HepG2 (cell line): ENCODE measurements around the gene B3GNT9. TPM values are rescaled to one million over a fixed set of nuclear protein-coding genes. Genes with fewer than 3 reads are reported as not detected.
A peak's percentile ranks its signal among the peaks of the same experiment; 100 is the strongest.

Source experiments
- ARID4A ChIP-seq: sonication (generic); formaldehyde crosslinking; IDR thresholded peaks from 2 replicates; pipeline ENCODE4 v1.5.0; 2020; ENCODE audit warnings: mild to moderate bottlenecking, missing genetic modification reagents, borderline replicate concordance
- CHCHD3 ChIP-seq: sonication (generic); formaldehyde crosslinking; IDR thresholded peaks from 2 replicates; pipeline ENCODE4 v1.8.0; 2022; ENCODE audit warnings: mild to moderate bottlenecking, missing genetic modification reagents, moderate library complexity
- EP300 ChIP-seq, 3 experiments: sonication (generic) in 1 of 3; formaldehyde crosslinking in 1 of 3; IDR thresholded peaks; 2 replicates each; pipeline versions ENCODE4 v1.5.1 to v1.6.1; 2011 to 2020; ENCODE audit warnings: low read depth in 2 of 3, low read length in 2 of 3, borderline replicate concordance in 1 of 3, improper control_type of control experiment in 1 of 3, mild to moderate bottlenecking in 1 of 3, missing genetic modification reagents in 1 of 3, moderate library complexity in 1 of 3
- ISL2 ChIP-seq: sonication (generic); formaldehyde crosslinking; IDR thresholded peaks from 2 replicates; pipeline ENCODE4 v1.5.0; 2020; ENCODE audit warnings: missing genetic modification reagents
- PRPF4 ChIP-seq: fragments of 200-400 bp; formaldehyde crosslinking; IDR thresholded peaks from 2 replicates; pipeline ENCODE4 v1.6.1; 2016; ENCODE audit warnings: low read length, low read depth; ENCODE audit not compliant: poor library complexity, severe bottlenecking
- TRIM22 ChIP-seq: fragments of 450-650 bp; IDR thresholded peaks from 2 replicates; pipeline ENCODE4 v1.6.1; 2017
- ZNF101 ChIP-seq: sonication (generic); formaldehyde crosslinking; IDR thresholded peaks from 2 replicates; pipeline ENCODE4 v1.4.0; 2020; ENCODE audit warnings: mild to moderate bottlenecking, low read depth, missing genetic modification reagents, borderline replicate concordance
- ZNF230 ChIP-seq: sonication (generic); formaldehyde crosslinking; IDR thresholded peaks from 2 replicates; pipeline ENCODE4 v1.4.0; 2020; ENCODE audit warnings: mild to moderate bottlenecking, missing genetic modification reagents
- ZNF557 ChIP-seq: sonication (generic); formaldehyde crosslinking; IDR thresholded peaks from 2 replicates; pipeline ENCODE4 v1.4.0; 2020; ENCODE audit warnings: missing genetic modification reagents
- ZNF605 ChIP-seq: sonication (generic); formaldehyde crosslinking; IDR thresholded peaks from 2 replicates; pipeline ENCODE4 v1.8.0; 2022; ENCODE audit warnings: mild to moderate bottlenecking, missing genetic modification reagents
- polyA plus RNA-seq, 8 experiments: library from polyadenylated mRNA; depleted of rRNA in 3 of 8; stranded (reverse) in 7 of 8; unstranded in 1 of 8; fragments of >200 nt; fragmentation: Illumina TruSeq in 4 of 8; extraction: Trizol in 4 of 8; gene quantifications; 2 replicates each; pipeline versions ENCODE4 v1.2.1 to v1.2.3, GENCODE V29; 2011 to 2016; ENCODE audit warnings: low read depth in 4 of 8, missing spikeins in 1 of 8, mixed read lengths in 1 of 8; ENCODE audit not compliant: insufficient read depth in 1 of 8
- total RNA-seq, 5 experiments: library from RNA; depleted of rRNA; stranded (reverse); fragments of >200 nt; fragmentation: Illumina TruSeq; extraction: Trizol; gene quantifications; 2 replicates each; pipeline ENCODE4 v1.2.3, GENCODE V29; 2016; ENCODE audit warnings: low read depth in 1 of 5
- TF ChIP-seq, protein P1 (sequence below): sonication (generic); formaldehyde crosslinking; IDR thresholded peaks from 2 replicates; pipeline ENCODE4 v1.4.0; 2020; ENCODE audit warnings: missing genetic modification reagents
- TF ChIP-seq, protein P2 (sequence below): sonication (generic); formaldehyde crosslinking; IDR thresholded peaks from 2 replicates; pipeline ENCODE4 v1.5.0; 2020; ENCODE audit warnings: mild to moderate bottlenecking, missing genetic modification reagents, borderline replicate concordance

The B3GNT9 gene
- total and polyA plus RNA-seq, 2 of the 13 experiments (the other 11 are each of a cell fraction or from before 2014, with no cell fraction given): 1.5 to 3.1 TPM

GRCh38 chr16:67150833-67151396 is at the start of gene B3GNT9 (continued):
- no peak for TF ChIP-seq PRPF4
- TF ChIP-seq, protein P1, sequence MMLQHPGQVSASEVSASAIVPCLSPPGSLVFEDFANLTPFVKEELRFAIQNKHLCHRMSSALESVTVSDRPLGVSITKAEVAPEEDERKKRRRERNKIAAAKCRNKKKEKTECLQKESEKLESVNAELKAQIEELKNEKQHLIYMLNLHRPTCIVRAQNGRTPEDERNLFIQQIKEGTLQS (CRISPR knock-in tag): 0 out of 2 replicates have a peak, but pooled peaks have one; percentile 2
- TF ChIP-seq ZNF557 (CRISPR knock-in tag): no peak
- TF ChIP-seq ZNF101 (CRISPR knock-in tag): no peak
- 0 out of 2 replicates have a peak, but pooled peaks have one; percentile 63 for TF ChIP-seq CHCHD3
- TF ChIP-seq, protein P2, sequence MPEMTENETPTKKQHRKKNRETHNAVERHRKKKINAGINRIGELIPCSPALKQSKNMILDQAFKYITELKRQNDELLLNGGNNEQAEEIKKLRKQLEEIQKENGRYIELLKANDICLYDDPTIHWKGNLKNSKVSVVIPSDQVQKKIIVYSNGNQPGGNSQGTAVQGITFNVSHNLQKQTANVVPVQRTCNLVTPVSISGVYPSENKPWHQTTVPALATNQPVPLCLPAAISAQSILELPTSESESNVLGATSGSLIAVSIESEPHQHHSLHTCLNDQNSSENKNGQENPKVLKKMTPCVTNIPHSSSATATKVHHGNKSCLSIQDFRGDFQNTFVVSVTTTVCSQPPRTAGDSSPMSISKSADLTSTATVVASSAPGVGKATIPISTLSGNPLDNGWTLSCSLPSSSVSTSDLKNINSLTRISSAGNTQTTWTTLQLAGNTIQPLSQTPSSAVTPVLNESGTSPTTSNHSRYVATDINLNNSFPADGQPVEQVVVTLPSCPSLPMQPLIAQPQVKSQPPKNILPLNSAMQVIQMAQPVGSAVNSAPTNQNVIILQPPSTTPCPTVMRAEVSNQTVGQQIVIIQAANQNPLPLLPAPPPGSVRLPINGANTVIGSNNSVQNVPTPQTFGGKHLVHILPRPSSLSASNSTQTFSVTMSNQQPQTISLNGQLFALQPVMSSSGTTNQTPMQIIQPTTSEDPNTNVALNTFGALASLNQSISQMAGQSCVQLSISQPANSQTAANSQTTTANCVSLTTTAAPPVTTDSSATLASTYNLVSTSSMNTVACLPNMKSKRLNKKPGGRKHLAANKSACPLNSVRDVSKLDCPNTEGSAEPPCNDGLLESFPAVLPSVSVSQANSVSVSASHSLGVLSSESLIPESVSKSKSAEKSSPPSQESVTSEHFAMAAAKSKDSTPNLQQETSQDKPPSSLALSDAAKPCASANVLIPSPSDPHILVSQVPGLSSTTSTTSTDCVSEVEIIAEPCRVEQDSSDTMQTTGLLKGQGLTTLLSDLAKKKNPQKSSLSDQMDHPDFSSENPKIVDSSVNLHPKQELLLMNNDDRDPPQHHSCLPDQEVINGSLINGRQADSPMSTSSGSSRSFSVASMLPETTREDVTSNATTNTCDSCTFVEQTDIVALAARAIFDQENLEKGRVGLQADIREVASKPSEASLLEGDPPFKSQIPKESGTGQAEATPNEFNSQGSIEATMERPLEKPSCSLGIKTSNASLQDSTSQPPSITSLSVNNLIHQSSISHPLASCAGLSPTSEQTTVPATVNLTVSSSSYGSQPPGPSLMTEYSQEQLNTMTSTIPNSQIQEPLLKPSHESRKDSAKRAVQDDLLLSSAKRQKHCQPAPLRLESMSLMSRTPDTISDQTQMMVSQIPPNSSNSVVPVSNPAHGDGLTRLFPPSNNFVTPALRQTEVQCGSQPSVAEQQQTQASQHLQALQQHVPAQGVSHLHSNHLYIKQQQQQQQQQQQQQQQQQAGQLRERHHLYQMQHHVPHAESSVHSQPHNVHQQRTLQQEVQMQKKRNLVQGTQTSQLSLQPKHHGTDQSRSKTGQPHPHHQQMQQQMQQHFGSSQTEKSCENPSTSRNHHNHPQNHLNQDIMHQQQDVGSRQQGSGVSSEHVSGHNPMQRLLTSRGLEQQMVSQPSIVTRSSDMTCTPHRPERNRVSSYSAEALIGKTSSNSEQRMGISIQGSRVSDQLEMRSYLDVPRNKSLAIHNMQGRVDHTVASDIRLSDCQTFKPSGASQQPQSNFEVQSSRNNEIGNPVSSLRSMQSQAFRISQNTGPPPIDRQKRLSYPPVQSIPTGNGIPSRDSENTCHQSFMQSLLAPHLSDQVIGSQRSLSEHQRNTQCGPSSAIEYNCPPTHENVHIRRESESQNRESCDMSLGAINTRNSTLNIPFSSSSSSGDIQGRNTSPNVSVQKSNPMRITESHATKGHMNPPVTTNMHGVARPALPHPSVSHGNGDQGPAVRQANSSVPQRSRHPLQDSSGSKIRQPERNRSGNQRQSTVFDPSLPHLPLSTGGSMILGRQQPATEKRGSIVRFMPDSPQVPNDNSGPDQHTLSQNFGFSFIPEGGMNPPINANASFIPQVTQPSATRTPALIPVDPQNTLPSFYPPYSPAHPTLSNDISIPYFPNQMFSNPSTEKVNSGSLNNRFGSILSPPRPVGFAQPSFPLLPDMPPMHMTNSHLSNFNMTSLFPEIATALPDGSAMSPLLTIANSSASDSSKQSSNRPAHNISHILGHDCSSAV (CRISPR knock-in tag): no peak
- TF ChIP-seq EP300 (IDR thresholded peaks at IDR 0.05; ENCODE audit: low read depth in 2 of 2, low read length in 2 of 2): peak in 1 of 2 experiments; percentile 33; a peak in 1 of 4 replicates
- no peak for TF ChIP-seq EP300 (CRISPR knock-in tag; IDR thresholded peaks at IDR 0.05; ENCODE audit: borderline replicate concordance)
- peak; percentile 88 for TF ChIP-seq ARID4A (CRISPR knock-in tag)
- TF ChIP-seq ZNF605 (CRISPR knock-in tag): peak; percentile 24; the same call in 1 of the 2 replicates
- 0 out of 2 replicates have a peak, but pooled peaks have one; percentile 65 for TF ChIP-seq ZNF230 (CRISPR knock-in tag)
- 0 out of 2 replicates have a peak, but pooled peaks have one; percentile 55 for TF ChIP-seq ISL2 (CRISPR knock-in tag)
- no peak for TF ChIP-seq TRIM22
